ENCODE data around the gene SRSF2. TPM values are rescaled to one million over a fixed set of nuclear protein-coding genes. Genes with fewer than 3 reads are reported as not detected.

SRSF2 gene
- total and polyA plus RNA-seq, 9 of the 15 experiments (the other 6 are each of a cell fraction or from before 2014, with no cell fraction given): 161 to 583 (median 393) TPM

DNA sequence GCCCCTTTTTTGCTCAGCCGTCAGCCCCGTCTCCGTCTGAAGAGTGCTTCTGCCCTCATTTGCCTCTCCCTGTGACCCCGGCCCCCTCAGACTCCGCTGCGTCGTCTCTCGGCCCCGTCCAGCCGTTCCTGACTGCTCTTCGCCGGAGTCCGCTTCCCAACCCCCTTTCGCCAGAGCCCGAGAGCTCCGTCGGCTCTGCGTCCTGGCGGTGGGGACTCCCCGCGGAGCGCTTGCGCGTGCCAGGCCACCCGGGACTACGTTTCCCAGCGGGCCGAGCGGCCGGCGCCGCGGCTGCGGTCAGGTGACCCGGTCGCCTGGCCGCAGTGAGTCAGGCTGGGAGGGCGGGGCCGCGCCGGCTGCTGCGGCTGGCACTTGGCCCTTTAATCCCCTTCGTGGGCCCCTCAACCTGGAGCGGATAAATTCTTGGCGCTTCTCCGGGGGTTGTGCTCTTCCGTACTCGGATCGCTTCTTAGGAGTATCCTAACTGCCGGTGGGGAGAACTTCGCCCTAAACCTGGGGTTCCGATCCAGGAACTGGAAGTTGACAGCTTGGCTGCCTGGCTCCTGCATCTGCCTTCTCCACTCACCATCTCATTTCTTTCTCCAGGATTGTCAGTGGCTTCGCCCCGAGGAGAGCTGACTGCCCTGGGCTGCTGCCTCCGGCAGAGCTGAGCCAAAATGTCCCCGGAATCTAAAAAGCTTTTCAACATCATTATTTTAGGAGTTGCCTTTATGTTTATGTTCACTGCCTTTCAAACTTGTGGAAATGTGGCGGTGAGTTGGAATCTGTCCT, 741 bp upstream of the SRSF2 start, which contains the start of gene MFSD11 (continued):
- TF ChIP-seq, protein P1, sequence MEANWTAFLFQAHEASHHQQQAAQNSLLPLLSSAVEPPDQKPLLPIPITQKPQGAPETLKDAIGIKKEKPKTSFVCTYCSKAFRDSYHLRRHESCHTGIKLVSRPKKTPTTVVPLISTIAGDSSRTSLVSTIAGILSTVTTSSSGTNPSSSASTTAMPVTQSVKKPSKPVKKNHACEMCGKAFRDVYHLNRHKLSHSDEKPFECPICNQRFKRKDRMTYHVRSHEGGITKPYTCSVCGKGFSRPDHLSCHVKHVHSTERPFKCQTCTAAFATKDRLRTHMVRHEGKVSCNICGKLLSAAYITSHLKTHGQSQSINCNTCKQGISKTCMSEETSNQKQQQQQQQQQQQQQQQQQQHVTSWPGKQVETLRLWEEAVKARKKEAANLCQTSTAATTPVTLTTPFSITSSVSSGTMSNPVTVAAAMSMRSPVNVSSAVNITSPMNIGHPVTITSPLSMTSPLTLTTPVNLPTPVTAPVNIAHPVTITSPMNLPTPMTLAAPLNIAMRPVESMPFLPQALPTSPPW (CRISPR knock-in tag; IDR thresholded peaks at IDR 0.05): peak; percentile 81; the same call in 1 of the 2 replicates
- TF ChIP-seq FUS (optimal IDR thresholded peaks at IDR 0.05; ENCODE audit: low read depth, low read length) (peak; percentile 46), ZNF143 (CRISPR knock-in tag; IDR thresholded peaks at IDR 0.05) (peak; percentile 94), CREM (IDR thresholded peaks at IDR 0.05; ENCODE audit: low read depth) (peak; percentile 84), CHD1 (IDR thresholded peaks at IDR 0.05; ENCODE audit: low read length) (peak; percentile 4), HDAC1 (IDR thresholded peaks at IDR 0.05) (peak in 1 of 2 experiments; percentile 82; a peak in 2 of 4 replicates), DDX20 (tag; IDR thresholded peaks at IDR 0.05; ENCODE audit: low read depth) (no peak), BCOR (IDR thresholded peaks at IDR 0.05) (peak; percentile 12; the same call in 1 of the 2 replicates), NR2F6 (CRISPR knock-in tag; IDR thresholded peaks at IDR 0.05) (no peak), GTF2E2 (tag; IDR thresholded peaks at IDR 0.05) (no peak), ZNF76 (CRISPR knock-in tag; IDR thresholded peaks at IDR 0.05; ENCODE audit: borderline replicate concordance) (peak; percentile 48; the same call in 1 of the 2 replicates), CBX5 (IDR thresholded peaks at IDR 0.05; ENCODE audit: borderline replicate concordance, low read depth) (no peak), NCOA1 (IDR thresholded peaks at IDR 0.05; ENCODE audit: low read depth) (no peak)
- TF ChIP-seq, protein P2, sequence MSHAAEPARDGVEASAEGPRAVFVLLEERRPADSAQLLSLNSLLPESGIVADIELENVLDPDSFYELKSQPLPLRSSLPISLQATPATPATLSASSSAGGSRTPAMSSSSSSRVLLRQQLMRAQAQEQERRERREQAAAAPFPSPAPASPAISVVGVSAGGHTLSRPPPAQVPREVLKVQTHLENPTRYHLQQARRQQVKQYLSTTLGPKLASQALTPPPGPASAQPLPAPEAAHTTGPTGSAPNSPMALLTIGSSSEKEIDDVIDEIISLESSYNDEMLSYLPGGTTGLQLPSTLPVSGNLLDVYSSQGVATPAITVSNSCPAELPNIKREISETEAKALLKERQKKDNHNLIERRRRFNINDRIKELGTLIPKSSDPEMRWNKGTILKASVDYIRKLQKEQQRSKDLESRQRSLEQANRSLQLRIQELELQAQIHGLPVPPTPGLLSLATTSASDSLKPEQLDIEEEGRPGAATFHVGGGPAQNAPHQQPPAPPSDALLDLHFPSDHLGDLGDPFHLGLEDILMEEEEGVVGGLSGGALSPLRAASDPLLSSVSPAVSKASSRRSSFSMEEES (CRISPR knock-in tag; IDR thresholded peaks at IDR 0.05): peak; percentile 93
- TF ChIP-seq, protein P3, sequence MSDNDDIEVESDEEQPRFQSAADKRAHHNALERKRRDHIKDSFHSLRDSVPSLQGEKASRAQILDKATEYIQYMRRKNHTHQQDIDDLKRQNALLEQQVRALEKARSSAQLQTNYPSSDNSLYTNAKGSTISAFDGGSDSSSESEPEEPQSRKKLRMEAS (CRISPR knock-in tag; IDR thresholded peaks at IDR 0.05): peak; percentile 86
- TF ChIP-seq, protein P4, sequence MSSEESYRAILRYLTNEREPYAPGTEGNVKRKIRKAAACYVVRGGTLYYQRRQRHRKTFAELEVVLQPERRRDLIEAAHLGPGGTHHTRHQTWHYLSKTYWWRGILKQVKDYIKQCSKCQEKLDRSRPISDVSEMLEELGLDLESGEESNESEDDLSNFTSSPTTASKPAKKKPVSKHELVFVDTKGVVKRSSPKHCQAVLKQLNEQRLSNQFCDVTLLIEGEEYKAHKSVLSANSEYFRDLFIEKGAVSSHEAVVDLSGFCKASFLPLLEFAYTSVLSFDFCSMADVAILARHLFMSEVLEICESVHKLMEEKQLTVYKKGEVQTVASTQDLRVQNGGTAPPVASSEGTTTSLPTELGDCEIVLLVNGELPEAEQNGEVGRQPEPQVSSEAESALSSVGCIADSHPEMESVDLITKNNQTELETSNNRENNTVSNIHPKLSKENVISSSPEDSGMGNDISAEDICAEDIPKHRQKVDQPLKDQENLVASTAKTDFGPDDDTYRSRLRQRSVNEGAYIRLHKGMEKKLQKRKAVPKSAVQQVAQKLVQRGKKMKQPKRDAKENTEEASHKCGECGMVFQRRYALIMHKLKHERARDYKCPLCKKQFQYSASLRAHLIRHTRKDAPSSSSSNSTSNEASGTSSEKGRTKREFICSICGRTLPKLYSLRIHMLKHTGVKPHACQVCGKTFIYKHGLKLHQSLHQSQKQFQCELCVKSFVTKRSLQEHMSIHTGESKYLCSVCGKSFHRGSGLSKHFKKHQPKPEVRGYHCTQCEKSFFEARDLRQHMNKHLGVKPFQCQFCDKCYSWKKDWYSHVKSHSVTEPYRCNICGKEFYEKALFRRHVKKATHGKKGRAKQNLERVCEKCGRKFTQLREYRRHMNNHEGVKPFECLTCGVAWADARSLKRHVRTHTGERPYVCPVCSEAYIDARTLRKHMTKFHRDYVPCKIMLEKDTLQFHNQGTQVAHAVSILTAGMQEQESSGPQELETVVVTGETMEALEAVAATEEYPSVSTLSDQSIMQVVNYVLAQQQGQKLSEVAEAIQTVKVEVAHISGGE (CRISPR knock-in tag; IDR thresholded peaks at IDR 0.05): peak in 1 of 3 experiments; percentile 45; a peak in 2 of 6 replicates
- TF ChIP-seq, protein P5, sequence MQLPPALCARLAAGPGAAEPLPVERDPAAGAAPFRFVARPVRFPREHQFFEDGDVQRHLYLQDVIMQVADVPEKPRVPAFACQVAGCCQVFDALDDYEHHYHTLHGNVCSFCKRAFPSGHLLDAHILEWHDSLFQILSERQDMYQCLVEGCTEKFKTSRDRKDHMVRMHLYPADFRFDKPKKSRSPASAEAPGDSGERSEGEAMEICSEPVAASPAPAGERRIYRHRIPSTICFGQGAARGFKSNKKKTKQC (CRISPR knock-in tag; IDR thresholded peaks at IDR 0.05): peak; percentile 56; the same call in 1 of the 2 replicates
- TF ChIP-seq, protein P6, sequence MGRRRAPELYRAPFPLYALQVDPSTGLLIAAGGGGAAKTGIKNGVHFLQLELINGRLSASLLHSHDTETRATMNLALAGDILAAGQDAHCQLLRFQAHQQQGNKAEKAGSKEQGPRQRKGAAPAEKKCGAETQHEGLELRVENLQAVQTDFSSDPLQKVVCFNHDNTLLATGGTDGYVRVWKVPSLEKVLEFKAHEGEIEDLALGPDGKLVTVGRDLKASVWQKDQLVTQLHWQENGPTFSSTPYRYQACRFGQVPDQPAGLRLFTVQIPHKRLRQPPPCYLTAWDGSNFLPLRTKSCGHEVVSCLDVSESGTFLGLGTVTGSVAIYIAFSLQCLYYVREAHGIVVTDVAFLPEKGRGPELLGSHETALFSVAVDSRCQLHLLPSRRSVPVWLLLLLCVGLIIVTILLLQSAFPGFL (CRISPR knock-in tag; IDR thresholded peaks at IDR 0.05): peak; percentile 77; the same call in 1 of the 2 replicates

Data from K562 (cell line).